HG02885 (cell line): Measurements from ENCODE around the gene CCND1.
"Not testable (repeated sequence)": the region's sequence is repeated elsewhere in the genome, so short reads cannot be mapped to it uniquely, and the experiment has no call there.

Experiments used
- ATAC-seq: cut with Tn5 transposase; IDR thresholded peaks from one replicate; pipeline ENCODE4 v1.9.1; 2021; ENCODE audit warnings: mild to moderate bottlenecking; ENCODE audit not compliant: unreplicated experiment, poor library complexity

Gene CCND1

DNA sequence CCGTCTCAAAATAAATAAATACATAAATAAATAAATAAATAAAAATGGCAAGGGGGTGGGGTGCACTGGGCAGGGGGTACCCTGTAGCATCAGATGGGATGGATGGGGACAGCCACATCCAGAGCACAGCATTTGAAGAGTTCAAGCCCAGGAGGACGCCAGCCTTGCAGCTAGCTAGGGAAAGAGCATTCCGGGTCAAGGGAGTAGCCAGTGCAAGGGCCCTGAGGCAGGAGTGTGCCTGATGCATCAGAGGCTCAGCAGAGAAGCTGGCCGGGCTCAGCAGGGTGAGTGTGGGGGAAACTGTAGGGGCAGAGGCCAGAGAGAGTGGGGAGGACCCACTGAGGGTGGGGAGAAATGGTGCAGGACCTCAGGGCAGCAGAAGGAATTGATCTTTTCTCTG, 23.7 kb upstream of the CCND1 start:
- ATAC-seq = no peak

DNA sequence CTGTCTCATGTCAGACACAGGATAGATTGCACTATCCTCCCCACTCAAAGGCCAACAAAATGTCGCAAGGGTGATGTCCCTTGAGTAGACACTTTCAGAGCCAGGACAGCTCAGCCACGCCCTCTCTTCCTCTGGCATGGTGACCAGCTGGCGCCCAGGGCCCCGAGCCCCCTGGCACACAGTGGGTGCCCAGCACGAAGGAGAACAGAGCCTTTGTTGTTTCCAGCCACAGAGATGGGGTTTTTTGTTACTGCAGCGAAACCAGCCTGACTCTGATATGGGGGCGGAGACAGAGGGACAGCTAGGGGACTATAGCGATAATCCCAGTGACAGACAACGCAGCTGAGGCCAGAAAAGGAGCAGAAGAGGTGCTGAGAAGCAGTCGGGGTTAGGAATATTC, 23.3 kb upstream of the CCND1 start:
- no peak for ATAC-seq

GRCh38 chr11:69618237-69618636, 22.7 kb upstream of the CCND1 start:
- ATAC-seq = no peak

DNA sequence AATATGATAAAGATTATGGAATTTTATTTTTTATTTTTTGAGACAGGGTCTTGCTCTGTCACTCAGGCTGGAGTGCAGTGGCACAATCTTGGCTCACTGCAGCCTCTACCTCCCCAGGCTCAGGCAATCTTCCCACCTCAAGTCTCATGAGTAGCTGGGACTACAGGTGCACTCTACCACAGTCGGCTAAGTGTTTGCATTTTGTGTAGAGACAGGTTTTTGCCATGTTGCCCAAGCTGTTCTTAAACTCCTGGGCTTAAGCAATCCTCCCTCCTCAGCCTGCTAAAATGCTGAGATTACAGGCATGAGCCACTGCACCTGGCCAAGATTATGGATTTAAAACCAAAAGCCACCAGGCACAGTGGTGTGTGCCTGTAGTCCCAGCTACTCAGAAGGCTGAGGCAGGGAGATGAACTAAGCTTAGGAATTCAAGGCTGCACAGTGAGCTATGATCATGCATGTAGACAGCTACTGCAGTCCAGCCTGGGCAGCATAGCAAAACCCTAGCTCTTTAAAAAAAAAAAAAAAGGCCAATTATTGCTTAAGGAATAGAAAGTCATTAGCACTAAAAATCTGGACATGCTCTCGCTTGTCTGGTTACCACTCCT, 20.2 kb upstream of the CCND1 start:
- no peak for ATAC-seq

GRCh38 chr11:69622097-69622681, 18.8 kb upstream of the CCND1 start:
- ATAC-seq = not testable (repeated sequence)

- no peak for ATAC-seq
These were observed 16.7 kb upstream of the CCND1 start for GRCh38 chr11:69624293-69624692.

DNA sequence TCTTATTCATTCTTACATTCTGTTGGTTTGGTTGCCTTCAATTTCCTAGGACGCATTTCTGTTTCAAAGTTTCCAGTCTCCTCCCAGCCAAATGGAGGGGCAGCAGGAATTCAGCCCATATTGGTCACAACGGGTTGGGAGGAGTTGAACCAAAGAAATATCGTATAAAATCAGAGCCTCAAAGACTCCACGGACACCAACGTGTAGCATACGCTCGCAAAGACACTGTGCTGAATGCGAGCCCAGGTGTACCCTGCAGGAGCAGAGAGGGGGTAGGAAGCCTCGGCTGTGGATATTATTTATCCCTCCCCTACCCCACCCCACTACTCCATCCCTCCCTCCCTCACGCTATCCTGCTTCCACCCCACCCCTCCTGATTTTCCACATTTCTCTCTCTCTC, 15.5 kb upstream of the CCND1 start:
- ATAC-seq = no peak

DNA sequence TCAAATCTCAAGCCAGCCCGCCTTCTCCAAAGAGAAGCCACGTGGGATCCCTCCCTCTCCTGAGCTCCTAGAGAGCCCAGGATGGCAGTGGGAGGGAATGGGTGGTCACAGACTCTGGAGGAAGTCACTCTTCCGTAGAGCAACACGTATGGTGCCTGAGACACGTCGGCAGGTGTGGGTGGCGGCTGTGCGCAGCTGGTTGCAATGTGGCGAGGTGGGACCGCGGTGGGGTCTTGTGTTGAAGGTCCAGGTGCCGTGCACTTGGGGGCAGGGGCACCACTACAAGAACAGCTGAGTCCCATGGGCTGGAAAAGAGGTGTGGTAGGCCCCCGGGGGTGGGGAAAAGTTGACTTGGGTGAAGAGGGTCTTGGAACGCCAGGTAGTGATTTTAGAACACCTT, 13.4 kb upstream of the CCND1 start:
- ATAC-seq = no peak

DNA sequence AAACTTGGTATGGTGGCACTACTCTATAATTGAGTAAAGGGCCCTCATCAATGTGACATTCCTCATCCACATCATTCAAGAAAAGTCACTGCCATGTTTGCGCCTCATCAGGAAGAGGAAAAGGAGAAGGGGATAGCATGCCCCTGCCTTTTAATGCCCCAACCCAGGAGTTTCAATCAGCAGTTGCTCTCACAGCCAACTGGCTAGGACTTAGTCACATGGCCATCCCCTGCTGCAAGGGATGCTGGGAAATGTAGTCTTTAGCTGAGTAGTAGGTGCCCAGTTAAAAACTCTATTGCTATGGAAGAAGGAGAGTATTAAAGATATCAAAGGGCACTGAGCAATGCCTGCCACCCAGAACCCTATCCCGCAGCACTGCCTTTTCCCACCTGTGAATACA, 10.9 kb upstream of the CCND1 start:
- ATAC-seq = no peak

DNA sequence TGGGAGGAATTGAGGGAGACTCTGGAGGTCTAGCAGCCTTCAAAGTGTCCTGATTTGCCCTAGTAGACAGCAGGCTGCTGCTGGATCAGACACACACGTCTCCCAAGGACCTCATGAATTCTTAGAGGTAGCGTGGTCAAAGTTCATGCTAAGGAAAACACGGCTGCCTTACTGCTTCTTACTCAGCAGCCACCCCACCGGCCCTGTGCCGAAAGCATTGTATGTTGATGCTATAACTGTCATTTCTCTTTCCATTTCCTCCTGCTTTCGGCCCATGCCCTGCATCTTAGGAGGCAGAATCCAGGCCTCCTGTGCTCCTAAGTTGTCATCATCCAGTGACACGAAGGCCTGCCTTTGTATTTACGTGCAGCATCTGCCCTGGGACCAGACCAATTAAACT, 10.5 kb upstream of the CCND1 start:
- no peak for ATAC-seq

GRCh38 chr11:69632900-69633299, 8.1 kb upstream of the CCND1 start:
- ATAC-seq = no peak

DNA sequence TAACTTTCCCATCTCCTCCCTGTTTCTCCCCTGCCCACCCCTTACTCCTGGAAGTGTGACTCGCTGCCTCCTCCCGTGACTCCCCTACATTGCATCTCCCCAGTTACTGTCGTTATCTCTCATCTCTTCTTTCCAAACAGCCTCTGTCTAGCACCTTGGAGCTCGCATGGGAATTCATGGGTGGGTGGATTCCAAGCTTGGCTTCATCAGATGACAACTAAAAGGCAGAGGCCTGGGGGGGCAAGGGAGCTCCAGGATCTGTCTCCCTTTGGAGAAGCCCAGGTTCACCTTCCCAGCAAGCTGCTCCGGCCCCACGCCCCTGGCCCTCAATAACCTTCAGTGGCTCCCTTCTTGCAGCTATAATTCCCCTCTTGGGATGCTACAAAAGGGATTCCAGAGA, 6.9 kb upstream of the CCND1 start:
- ATAC-seq = no peak

GRCh38 chr11:69634590-69634989, 6.4 kb upstream of the CCND1 start:
- no peak for ATAC-seq

- no peak for ATAC-seq
These were observed 5.8 kb upstream of the CCND1 start for GRCh38 chr11:69635195-69635594.

DNA sequence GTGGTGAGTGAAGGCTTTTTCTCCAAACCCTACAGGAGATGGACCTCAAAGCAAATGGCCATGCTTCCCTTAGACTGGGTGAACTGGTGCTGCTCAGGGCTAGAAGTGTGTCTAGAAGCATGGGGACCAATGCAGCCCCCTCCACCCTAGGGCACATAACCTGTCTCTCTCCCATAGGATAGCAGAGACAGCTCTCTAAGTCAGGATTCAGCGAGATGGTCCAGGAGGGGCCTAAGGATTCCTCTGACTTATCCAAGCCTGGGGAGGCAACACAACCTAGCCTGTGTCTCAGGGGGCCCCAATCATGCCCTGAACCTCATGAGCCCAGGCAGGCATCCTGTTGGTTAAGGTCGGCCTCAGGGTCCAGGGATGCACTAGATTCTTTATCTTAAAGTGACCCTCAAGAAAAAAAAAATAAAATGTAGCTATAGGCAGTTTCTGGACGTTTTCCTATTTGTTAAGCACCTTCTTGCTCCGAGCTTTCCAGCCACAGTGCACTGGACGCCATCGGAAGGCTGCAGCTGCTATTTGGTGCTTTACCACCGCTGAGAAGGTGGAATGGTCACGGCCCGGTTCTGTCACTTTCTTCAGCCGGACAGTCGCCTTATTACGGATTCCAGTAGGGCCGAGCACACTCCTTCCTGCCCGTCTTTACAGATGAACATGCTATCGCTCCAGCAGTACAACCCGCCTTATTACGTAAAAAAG, 5.0 kb upstream of the CCND1 start:
- no peak for ATAC-seq

- ATAC-seq = no peak
These were observed 4.3 kb upstream of the CCND1 start for GRCh38 chr11:69636512-69637197.

DNA sequence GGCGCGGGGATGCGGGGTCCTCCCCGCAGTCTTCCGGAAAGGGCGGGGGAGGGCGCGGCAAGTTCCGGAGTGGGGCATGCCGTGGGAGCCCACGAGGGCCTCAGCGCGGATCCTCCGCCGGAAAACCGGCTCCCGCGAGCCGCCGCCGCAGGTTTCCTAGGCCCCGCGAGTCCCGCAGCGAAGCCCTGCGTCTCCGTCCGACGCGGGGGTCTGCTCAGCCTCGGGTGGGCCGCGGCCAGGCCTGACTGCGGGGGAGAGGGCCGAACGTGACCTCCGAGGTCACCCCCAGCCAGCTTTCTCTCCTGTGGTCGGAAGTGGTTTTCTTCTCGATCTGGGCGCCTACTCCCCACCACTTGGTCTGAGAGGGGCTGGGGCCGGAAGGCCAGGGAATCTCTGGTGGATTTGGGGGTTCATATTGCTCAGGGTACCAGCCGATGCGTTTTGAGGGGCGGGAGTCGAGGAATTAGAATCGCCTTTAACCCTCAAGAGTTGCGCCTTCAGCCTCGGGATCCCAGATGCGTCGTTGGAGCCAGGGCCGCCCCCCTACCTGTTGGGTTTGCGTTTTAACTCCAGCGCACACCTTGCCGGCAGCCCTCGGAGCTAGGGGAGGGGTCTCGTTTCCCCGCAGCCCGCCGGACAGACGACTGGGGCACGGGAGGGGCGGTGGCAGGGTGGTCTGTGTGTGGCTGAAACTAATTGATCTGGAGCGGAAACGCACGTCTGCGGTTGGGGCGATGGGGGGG, 3.6 kb upstream of the CCND1 start:
- no peak for ATAC-seq

DNA sequence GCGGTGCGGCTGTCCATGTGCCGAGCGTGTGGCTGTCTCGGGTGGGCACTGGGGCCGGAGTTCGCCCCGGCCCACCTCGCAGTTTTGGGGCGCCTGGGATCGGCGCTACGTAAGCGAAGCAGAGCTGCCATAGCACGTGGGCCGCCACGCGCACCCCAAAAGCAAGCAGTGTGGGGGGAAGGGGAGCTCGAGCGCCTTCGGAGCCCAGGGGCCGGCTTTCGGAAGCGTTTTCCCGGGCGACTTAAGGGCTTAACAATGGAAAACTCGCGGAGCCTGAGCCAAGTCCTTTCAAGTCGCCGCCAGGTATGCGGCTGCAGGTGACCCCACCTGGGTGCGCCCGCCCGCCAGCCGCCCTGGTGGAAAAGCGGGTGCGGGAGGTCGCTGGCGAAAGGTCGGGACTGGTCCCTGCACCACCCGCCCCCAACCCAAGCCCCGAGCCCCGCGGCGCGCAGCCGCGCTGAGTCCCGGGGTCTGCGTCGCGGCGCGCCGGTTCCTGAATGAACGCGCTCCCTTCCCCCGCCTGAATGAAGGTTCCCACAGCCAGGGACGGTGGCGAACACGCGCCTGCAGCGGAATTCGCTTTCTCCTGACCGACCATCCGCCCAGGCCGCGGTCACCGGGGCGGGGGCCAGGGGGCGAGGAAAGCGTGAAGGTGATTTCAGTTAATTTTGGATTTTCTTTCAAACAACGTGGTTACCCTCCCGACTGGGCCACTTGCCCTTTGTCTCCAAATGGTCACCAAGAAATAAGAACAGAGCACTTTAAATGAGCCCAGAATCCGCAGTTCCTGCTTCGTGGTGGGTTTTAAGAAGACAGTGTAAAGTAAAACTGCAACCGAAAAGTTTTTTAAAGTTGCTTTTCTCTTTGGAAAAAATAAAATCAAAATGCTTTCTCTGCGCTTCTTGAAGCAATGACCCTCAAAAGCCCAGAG, 2.8 kb upstream of the CCND1 start:
- no peak for ATAC-seq

DNA sequence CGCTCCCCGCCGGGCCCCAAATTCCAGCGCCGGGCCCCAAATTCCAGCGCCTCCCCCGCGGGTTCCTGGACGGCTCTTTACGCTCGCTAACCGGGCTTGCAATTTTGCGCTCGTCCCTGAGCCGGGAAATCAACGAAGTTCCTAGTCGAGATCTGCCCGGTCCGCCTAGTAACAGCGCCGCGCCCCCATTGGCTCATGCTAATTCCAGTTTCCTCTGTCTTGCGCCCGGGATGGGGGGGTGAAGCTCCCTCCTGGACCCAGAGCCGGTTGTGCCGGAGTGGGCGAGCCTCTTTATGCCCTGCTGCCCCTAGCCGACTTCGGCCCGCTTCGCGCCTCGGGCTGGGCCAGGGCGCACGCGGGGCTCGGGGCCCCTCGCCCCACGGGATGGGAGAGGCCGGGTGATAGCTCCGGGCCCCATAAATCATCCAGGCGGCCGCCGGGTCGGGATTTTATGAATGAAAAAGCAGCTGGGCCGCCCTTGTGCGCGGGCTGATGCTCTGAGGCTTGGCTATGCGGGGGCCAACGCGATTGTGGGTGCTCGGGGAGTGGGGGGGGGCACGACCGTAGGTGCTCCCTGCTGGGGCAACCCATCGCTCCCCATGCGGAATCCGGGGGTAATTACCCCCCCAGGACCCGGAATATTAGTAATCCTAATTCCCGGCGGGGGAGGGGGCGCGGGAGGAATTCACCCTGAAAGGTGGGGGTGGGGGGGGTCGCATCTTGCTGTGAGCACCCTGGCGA, 1.8 kb upstream of the CCND1 start:
- ATAC-seq = no peak
